MG63 (cell line): ENCODE data around the gene EMX2. TPM values are rescaled to one million over a fixed set of nuclear protein-coding genes. Genes with fewer than 3 reads are reported as not detected.
"Not testable (repeated sequence)": the region's sequence is repeated elsewhere in the genome, so short reads cannot be mapped to it uniquely, and the experiment has no call there.

ENCODE experiments used
- DNase-seq: peaks from one replicate; pipeline ENCODE4 v3.0.0-alpha.2; 2020
- H3K27me3 ChIP-seq: fragments of 250-450 bp; sonication (Bioruptor Pico); 2 replicates; pipeline ENCODE4 v1.5.1; 2020; ENCODE audit warnings: mild to moderate bottlenecking, moderate library complexity
- H3K36me3 ChIP-seq: fragments of 250-450 bp; sonication (Bioruptor Pico); 2 replicates; pipeline ENCODE4 v1.5.1; 2020; ENCODE audit warnings: mild to moderate bottlenecking, moderate library complexity
- H3K4me3 ChIP-seq: fragments of 250-450 bp; sonication (Bioruptor Pico); 2 replicates; pipeline ENCODE4 v1.5.1; 2020; ENCODE audit warnings: mild to moderate bottlenecking, moderate library complexity
- H3K9me3 ChIP-seq: fragments of 250-450 bp; sonication (Bioruptor Pico); 2 replicates; pipeline ENCODE4 v1.5.1; 2020; ENCODE audit warnings: mild to moderate bottlenecking, moderate library complexity
- total RNA-seq: library from RNA; depleted of rRNA; stranded (reverse); fragments of >200 nt; shearing (Covaris generic); gene quantifications from 2 replicates; pipeline ENCODE4 v1.2.3, GENCODE V29; 2014; ENCODE audit warnings: low replicate concordance; rRNA removed

The EMX2 gene
- 0.33 TPM in 1 of 2 replicates, not detected in the other for total RNA-seq

DNA sequence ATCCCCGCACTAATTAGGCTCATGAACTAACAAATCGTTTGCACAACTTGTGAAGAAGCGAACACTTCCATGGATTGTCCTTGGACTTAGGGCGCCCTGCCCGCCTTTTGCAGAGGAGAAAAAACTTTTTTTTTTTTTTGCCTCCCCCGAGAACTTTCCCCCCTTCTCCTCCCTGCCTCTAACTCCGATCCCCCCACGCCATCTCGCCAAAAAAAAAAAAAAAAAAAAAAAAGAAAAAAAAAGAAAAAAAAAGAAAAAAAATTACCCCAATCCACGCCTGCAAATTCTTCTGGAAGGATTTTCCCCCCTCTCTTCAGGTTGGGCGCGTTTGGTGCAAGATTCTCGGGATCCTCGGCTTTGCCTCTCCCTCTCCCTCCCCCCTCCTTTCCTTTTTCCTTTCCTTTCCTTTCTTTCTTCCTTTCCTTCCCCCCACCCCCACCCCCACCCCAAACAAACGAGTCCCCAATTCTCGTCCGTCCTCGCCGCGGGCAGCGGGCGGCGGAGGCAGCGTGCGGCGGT lies at the start of gene EMX2:
TSS of gene EMX2 (plus strand) at position 41 of the 519 bp plus-strand sequence. CDS start 522 bp downstream, outside the sequence.
- H3K27me3 ChIP-seq: peaks cover 27% of the 10 kb centered on the region
- no peak for DNase-seq
- no peaks in the 10 kb centered on the region for H3K36me3 ChIP-seq

DNA sequence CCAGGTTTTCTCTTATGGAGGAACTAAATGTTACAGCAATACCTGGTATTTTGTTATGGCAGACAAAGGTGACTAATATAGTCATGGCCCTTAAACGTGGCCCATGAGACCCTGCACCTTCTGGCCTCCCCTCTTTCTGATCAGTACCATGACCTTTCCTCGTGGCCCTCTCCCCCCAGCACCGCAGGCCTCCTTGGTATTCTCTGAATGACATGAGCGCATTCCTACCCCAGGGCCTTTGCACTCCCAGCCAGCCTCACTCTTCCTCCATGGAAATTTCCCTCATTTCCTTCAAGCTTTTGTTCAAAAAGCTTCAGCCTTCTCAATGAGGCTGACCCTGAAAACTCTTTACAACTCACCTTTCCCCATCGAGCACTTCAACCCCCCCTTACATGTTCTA lies 46.5 kb upstream of the EMX2 start:
- H3K27me3 ChIP-seq: 0 out of 2 replicates have a peak, but pooled peaks cover 2% of the 10 kb centered on the region
- H3K4me3 ChIP-seq: no peak overlapping the region
- H3K9me3 ChIP-seq: peaks cover 3% of the 10 kb centered on the region; the same call in 1 of the 2 replicates
- no peaks in the 10 kb centered on the region for H3K36me3 ChIP-seq
- no peak for DNase-seq

More for the DNA sequence above, at the start of gene EMX2:
- Histone ChIP-seq H3K4me3 (peak within 1 kb of the TSS; percentile 50), H3K9me3 (no peaks in the 10 kb centered on the region)

DNA sequence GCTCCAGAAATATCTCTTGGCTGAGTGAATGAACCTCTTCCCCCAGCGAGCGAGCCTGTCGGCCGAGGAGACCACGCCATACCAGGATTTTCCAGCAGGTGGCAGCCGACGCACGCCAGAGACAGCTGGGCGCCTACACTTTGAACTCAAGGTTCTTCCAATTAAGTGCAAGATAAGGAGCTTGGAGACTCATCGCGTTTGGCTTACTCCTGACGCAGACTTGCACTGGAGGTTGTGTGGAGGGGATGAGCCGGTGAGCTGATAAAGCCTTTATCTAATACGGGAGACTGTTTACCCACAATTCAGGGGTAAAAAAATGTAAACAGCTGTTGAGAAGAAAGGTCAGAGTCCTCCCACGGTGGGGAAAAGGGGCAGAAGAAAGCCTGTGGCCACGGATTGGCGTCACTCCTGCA lies 45.9 kb upstream of the EMX2 start:
- Histone ChIP-seq H3K36me3 (no peaks in the 10 kb centered on the region), H3K9me3 (peaks cover 3% of the 10 kb centered on the region; the same call in 1 of the 2 replicates), H3K4me3 (no peak overlapping the region), H3K27me3 (0 out of 2 replicates have a peak, but pooled peaks cover 2% of the 10 kb centered on the region)
- DNase-seq: peak; percentile 66

DNA sequence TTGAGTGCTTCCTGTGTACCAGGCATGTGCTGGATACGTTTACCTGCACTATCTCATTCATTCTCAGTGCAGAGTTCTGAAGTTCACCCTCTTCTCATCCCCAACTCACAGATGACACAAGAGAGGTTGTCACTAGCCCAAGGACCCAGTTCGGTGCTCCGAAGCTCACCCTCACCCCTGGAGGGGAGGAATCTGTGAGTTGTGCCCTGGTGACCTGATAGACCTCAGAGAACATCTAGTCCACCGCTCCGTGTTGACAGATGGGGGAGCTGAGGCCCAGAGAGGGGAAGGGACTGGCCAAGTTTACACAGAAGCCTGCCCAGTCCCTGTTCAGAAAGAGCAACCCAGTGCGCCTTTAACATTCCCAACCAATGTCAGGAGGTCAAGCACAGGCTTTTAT lies 44.8 kb upstream of the EMX2 start:
- H3K27me3 ChIP-seq: 0 out of 2 replicates have a peak, but pooled peaks cover 2% of the 10 kb centered on the region
- no peak for DNase-seq
- H3K36me3 ChIP-seq: no peaks in the 10 kb centered on the region
- H3K9me3 ChIP-seq: peaks cover 3% of the 10 kb centered on the region; the same call in 1 of the 2 replicates
- H3K4me3 ChIP-seq: no peak overlapping the region

DNA sequence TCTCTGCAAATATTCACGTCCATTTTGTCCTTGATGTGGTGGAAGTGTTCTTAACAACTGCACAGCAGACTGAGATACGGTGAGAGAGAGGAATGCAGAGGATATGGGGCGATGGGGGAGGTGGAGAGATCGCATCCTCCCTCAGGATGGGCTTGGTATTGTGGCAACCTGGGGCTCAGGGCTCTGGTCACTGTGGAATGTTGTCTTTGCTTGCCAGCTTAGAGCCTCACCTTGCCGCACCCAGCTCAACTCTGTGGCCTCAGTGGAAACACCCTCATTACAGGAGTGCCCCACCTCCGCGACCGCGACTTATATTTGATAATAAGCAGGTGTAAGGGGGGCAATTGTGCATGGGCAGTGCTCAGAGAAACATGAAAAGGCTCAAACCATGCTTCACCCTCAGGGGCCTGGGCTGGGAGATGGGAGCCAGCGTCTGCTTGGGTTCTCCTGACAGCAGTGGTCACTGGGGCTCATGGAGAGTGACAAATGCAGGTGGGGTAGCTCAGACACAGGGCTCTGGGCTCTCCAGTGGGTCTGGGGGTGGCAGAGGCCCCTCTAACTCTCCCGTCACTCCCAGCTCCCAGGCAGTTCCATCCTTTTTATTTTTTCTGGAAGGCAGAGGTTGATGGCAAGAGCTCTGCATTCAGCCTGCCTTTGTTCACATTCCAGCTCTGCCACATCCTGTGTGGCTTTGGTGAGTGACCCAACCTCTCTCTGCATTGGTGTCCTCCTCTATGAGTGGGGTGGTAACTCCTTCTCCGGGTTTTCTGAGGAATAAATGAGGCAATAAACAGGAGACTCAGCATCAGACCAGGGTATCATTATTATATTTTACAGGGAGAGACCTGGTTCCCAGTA lies 43.1 kb upstream of the EMX2 start:
- H3K27me3 ChIP-seq: 0 out of 2 replicates have a peak, but pooled peaks cover under 1% of the 10 kb centered on the region
- H3K4me3 ChIP-seq: no peak overlapping the region
- no peaks in the 10 kb centered on the region for H3K36me3 ChIP-seq
- DNase-seq: no peak
- H3K9me3 ChIP-seq: peaks cover 2% of the 10 kb centered on the region; the same call in 1 of the 2 replicates

DNA sequence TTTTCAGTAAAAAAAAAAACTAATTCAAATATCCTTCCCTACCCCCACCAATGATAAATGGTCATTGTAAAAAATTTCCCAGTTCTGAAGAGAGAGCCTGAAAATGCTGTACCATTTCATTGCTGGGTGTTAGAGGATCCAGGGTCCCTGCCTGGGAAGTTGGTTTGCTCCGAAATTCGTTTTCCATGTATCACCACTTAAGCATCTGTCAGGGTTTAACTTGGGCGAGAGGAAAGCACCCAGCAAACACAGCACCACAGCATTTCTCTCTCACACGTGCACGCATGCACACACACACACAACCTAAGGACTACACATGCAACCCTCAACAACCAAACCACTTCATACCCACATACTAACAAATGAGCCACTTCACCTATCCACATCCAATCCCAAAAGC lies 42.1 kb upstream of the EMX2 start:
- H3K4me3 ChIP-seq: no peak overlapping the region
- H3K9me3 ChIP-seq: no peaks in the 10 kb centered on the region
- no peaks in the 10 kb centered on the region for H3K36me3 ChIP-seq
- no peak for DNase-seq
- no peaks in the 10 kb centered on the region for H3K27me3 ChIP-seq

DNA sequence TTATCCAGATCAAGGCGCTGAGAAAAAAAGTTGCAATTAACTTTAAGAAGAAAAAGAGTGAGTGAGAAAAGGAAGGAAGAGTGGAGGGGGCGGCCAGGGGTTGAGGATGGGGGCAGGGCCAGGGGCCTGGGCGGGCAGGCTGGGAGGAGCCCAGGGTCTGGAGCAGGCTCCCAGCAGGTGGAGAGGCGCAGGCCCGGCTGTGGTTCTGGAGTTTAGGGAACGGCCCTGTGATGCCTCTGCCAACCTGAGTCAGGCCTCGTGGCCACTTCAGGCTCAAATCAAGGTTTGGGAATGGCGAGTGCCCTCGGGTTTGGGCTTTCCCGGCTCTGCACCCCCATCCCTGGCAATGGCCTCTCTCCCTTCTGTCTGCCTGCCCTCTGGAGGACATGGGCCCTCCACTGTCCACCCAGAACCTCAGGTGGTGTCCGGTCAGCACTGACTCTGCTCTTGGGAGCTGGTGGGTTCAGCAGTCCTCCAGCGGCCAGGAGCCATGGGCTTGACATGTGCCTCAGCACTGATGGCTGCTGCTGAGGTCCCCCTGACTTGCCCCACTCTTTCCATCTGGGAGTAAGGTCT lies 41.0 kb upstream of the EMX2 start:
- no peaks in the 10 kb centered on the region for H3K9me3 ChIP-seq
- H3K36me3 ChIP-seq: no peaks in the 10 kb centered on the region
- H3K4me3 ChIP-seq: no peak overlapping the region

DNA sequence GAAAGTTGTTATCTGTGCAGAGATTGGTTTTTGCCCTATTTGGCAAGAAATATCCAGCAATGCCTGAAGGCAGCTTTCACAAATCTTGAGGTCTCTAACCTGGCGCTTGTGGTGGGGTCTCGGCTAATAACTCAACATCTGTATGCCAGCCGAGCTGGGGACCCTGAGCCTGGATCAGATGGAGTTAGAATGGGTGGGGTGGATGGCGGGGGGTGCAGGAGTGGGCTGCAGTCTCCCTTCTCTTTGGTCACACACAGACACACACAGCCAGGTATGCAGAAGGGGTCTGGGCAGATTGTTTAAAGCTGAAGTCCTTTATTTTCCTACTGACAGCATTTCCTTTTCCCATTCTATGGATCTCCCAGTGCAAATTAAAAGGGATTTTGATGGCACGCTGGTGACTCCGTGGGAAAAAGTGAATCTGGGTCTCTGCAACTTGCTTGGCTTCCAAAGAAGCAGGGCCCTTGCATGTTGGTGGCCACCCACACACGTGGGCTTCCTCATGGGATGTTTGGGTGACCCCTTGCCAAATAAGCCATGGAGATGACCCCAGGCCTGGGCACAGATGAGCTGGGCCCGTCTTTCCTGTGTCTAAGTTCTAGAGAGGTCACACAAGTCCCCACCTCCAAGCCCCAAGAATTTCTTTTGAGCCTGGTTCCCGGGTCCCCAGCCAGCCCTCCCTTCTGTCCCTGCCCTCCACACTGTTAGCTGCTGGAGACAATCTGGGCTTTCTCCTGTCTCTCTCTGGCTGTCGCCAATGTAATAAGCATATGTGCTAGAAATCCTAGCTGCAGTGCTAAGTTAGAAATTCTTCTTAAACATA lies 39.9 kb upstream of the EMX2 start:
- no peak overlapping the region for H3K4me3 ChIP-seq
- no peaks in the 10 kb centered on the region for H3K27me3 ChIP-seq
- no peak for DNase-seq
- no peaks in the 10 kb centered on the region for H3K36me3 ChIP-seq
- H3K9me3 ChIP-seq: no peaks in the 10 kb centered on the region

More for the DNA sequence above, 41.0 kb upstream of the EMX2 start:
- no peak for DNase-seq
- no peaks in the 10 kb centered on the region for H3K27me3 ChIP-seq

GRCh38 chr10:117503244-117504205 lies 39.0 kb upstream of the EMX2 start:
- H3K36me3 ChIP-seq: no peaks in the 10 kb centered on the region
- DNase-seq: no peak
- no peak overlapping the region for H3K4me3 ChIP-seq
- H3K27me3 ChIP-seq: no peaks in the 10 kb centered on the region
- H3K9me3 ChIP-seq: no peaks in the 10 kb centered on the region

DNA sequence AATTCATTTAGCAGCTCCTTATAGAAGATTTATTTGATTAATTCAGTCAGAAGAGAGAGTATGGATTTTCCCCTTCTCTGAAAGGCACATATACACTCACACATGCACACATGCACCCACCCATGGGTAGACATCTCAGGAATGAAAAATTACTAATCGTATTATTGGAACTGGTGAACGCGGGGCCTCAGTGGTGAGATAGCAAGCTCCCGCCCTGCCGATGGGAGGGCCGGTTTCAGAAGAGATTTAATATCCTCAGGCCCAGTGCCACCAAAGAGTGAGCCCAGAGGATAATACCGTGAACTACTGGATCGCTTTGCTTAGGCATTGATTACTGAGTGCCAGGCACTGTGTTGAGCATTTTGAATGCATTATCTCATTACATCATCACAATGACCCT lies 38.0 kb upstream of the EMX2 start:
- no peak for DNase-seq
- Histone ChIP-seq H3K4me3 (no peak overlapping the region), H3K36me3 (no peaks in the 10 kb centered on the region), H3K27me3 (no peaks in the 10 kb centered on the region), H3K9me3 (no peaks in the 10 kb centered on the region)

DNA sequence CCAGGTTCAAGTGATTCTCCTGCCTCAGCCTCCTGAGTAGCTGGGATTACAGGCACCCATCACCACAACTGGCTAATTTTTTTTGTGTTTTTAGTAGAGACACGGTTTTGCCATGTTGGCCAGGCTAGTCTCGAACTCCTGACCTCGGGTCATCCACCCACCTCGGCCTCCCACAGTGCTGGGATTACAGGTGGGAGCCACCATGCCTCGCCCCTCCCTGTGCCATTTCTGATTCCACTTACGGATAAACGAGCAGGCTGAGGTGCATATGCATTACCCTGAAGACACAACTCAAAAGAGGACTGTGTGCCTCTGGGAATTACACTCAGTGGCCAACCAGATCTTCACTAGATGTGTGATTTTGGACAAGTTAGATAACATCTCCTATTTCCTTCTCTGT lies 35.5 kb upstream of the EMX2 start:
- not testable (repeated sequence) for DNase-seq, H3K36me3 ChIP-seq, H3K4me3 ChIP-seq, H3K27me3 ChIP-seq, H3K9me3 ChIP-seq

DNA sequence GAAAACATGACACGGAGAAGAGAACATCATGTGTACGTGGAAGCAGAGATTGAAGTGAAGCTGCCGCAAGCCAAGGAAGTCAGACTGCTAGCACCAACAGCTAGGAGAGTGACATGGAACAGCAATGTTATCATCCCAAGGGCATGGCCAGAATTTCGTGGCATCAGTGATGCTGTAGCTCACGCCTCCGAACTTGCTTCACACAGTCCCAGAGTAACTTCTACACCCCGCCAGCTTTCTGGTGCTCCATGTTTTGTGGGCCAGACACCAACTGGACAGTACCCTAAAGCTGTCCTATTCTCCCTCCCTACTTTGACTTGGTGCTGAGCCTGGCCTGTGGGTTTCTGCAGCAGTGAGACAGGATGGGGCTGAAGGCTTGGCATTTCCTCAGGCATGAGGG lies 33.0 kb upstream of the EMX2 start:
- Histone ChIP-seq H3K4me3 (no peak overlapping the region), H3K9me3 (no peaks in the 10 kb centered on the region), H3K27me3 (no peaks in the 10 kb centered on the region), H3K36me3 (no peaks in the 10 kb centered on the region)
- no peak for DNase-seq

- Histone ChIP-seq H3K27me3 (no peaks in the 10 kb centered on the region), H3K36me3 (no peaks in the 10 kb centered on the region), H3K4me3 (no peak overlapping the region), H3K9me3 (no peaks in the 10 kb centered on the region)
- DNase-seq: no peak
Observed at GRCh38 chr10:117511601-117512390, 30.8 kb upstream of the EMX2 start.

- no peak for DNase-seq
- Histone ChIP-seq H3K9me3 (no peaks in the 10 kb centered on the region), H3K27me3 (no peaks in the 10 kb centered on the region), H3K4me3 (no peak overlapping the region), H3K36me3 (no peaks in the 10 kb centered on the region)
Observed at GRCh38 chr10:117514971-117515370, 27.6 kb upstream of the EMX2 start.

DNA sequence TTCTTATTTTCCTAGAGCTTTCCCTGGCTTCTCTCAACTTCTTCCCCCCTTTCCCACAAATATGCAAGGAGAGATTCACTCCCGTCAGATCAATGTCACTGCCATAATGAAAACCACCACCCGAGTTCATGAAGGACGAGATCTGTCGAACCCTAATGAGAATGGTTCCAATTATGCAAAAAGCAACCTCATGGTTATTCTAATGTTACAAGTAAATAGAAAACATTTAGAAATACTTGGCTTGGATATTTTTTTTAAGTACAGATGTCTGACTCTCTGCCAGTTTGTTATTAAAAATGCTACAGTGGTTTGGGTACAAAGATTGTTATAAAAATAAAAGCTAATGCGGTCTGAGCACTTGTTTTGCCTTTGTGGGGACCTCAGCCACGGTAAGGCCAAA lies 25.9 kb upstream of the EMX2 start:
- no peak overlapping the region for H3K4me3 ChIP-seq
- H3K36me3 ChIP-seq: no peaks in the 10 kb centered on the region
- no peak for DNase-seq
- no peaks in the 10 kb centered on the region for H3K9me3 ChIP-seq
- peaks cover 2% of the 10 kb centered on the region; the same call in 1 of the 2 replicates for H3K27me3 ChIP-seq
